ENCODE results near the gene BET1L.
"Not testable (repeated sequence)": the region's sequence is repeated elsewhere in the genome, so short reads cannot be mapped to it uniquely, and the experiment has no call there.

The BET1L gene

GRCh38 chr11:200224-201003, 6.8 kb downstream of the BET1L start:
- Mint-ChIP-seq H3K9me3 (no peaks in the 10 kb centered on the region), H3K27me3 (no peaks in the 10 kb centered on the region), H3K4me1 (peaks cover 43% of the 10 kb centered on the region), H3K36me3 (peaks cover 24% of the 10 kb centered on the region), H3K27ac (peak overlapping the region; percentile 7), H3K4me3 (no peak overlapping the region)
- no peak for DNase-seq
- CTCF ChIA-PET, result interaction anchor here (1.3 kb wide), 1 partner anchor 50 kb away, joined by 3 read pairs; no protein-coding TSS in a partner anchor

- CTCF ChIA-PET, result interaction anchor here (0.7 to 1.3 kb wide), 2 partner anchors 51 to 250 kb away, joined by 3 read pairs; no protein-coding TSS in a partner anchor
- H3K27me3 Mint-ChIP-seq, result no peaks in the 10 kb centered on the region
- H3K27ac Mint-ChIP-seq, result no peak overlapping the region
Observed at GRCh38 chr11:199782-200181, 7.4 kb downstream of the BET1L start.

GRCh38 chr11:199004-199581, 8.1 kb downstream of the BET1L start:
- Mint-ChIP-seq H3K4me1 (peaks cover 33% of the 10 kb centered on the region), H3K27me3 (no peaks in the 10 kb centered on the region), H3K9me3 (no peaks in the 10 kb centered on the region), H3K36me3 (peaks cover 17% of the 10 kb centered on the region), H3K4me3 (no peak overlapping the region), H3K27ac (no peak overlapping the region)
- no peak for DNase-seq
- CTCF ChIA-PET, result interaction anchor here (0.7 to 1.3 kb wide), 2 partner anchors 52 to 250 kb away, joined by 3 read pairs; no protein-coding TSS in a partner anchor

More at GRCh38 chr11:199782-200181, 7.4 kb downstream of the BET1L start:
- H3K36me3 Mint-ChIP-seq, result peaks cover 22% of the 10 kb centered on the region
- peaks cover 39% of the 10 kb centered on the region for H3K4me1 Mint-ChIP-seq
- peak; percentile 21 for DNase-seq
- H3K9me3 Mint-ChIP-seq, result no peaks in the 10 kb centered on the region
- no peak overlapping the region for H3K4me3 Mint-ChIP-seq

- Mint-ChIP-seq H3K27me3 (peaks cover 4% of the 10 kb centered on the region), H3K9me3 (no peaks in the 10 kb centered on the region), H3K4me1 (peaks cover 26% of the 10 kb centered on the region), H3K27ac (no peak overlapping the region), H3K4me3 (no peak overlapping the region), H3K36me3 (peaks cover 10% of the 10 kb centered on the region)
- CTCF ChIA-PET, result no interaction called here
- DNase-seq, result peak; percentile 18
Observed at GRCh38 chr11:198236-198806, 8.9 kb downstream of the BET1L start.

GRCh38 chr11:197741-198235, 9.4 kb downstream of the BET1L start:
- peaks cover 5% of the 10 kb centered on the region for H3K36me3 Mint-ChIP-seq
- no peak for DNase-seq
- H3K9me3 Mint-ChIP-seq, result no peaks in the 10 kb centered on the region
- H3K27ac Mint-ChIP-seq, result peak overlapping the region; percentile 3
- CTCF ChIA-PET, result no interaction called here
- peaks cover 4% of the 10 kb centered on the region for H3K27me3 Mint-ChIP-seq
- peaks cover 21% of the 10 kb centered on the region for H3K4me1 Mint-ChIP-seq
- H3K4me3 Mint-ChIP-seq, result no peak overlapping the region

GRCh38 chr11:196786-197731, 10.1 kb downstream of the BET1L start:
- Mint-ChIP-seq H3K4me1 (peaks cover 16% of the 10 kb centered on the region), H3K9me3 (no peaks in the 10 kb centered on the region), H3K27me3 (peaks cover 4% of the 10 kb centered on the region), H3K4me3 (no peak overlapping the region), H3K27ac (no peak overlapping the region), H3K36me3 (peaks cover 3% of the 10 kb centered on the region)
- no peak for DNase-seq
- CTCF ChIA-PET, result no interaction called here

- H3K27me3 Mint-ChIP-seq, H3K4me3 Mint-ChIP-seq, H3K9me3 Mint-ChIP-seq, CTCF ChIA-PET, DNase-seq, H3K27ac Mint-ChIP-seq, H3K36me3 Mint-ChIP-seq: not testable (repeated sequence)
- H3K4me1 Mint-ChIP-seq, result peaks cover 13% of the 10 kb centered on the region
Observed at GRCh38 chr11:193481-193880, 13.7 kb downstream of the BET1L start.

- CTCF ChIA-PET, DNase-seq, H3K27ac Mint-ChIP-seq, H3K9me3 Mint-ChIP-seq, H3K27me3 Mint-ChIP-seq, H3K4me3 Mint-ChIP-seq, H3K36me3 Mint-ChIP-seq: not testable (repeated sequence)
- H3K4me1 Mint-ChIP-seq, result peaks cover 13% of the 10 kb centered on the region
Observed at GRCh38 chr11:192674-193128, 14.5 kb downstream of the BET1L start, which contains the start of gene SCGB1C1. Gene SCGB1C1 (plus strand): TSS chr11:193078. CDS start chr11:193100, 22 bp downstream.

- peak; percentile 52 for DNase-seq
- H3K27me3 Mint-ChIP-seq, H3K9me3 Mint-ChIP-seq, H3K36me3 Mint-ChIP-seq, H3K4me3 Mint-ChIP-seq, CTCF ChIA-PET: not testable (repeated sequence)
- Mint-ChIP-seq H3K27ac (peak overlapping the region; percentile 83), H3K4me1 (peaks cover 13% of the 10 kb centered on the region)
Observed at GRCh38 chr11:191490-192478, 15.4 kb downstream of the BET1L start.

- CTCF ChIA-PET, H3K9me3 Mint-ChIP-seq, H3K36me3 Mint-ChIP-seq, H3K4me3 Mint-ChIP-seq, H3K27me3 Mint-ChIP-seq, H3K27ac Mint-ChIP-seq, DNase-seq: not testable (repeated sequence)
- peaks cover 13% of the 10 kb centered on the region for H3K4me1 Mint-ChIP-seq
Observed at GRCh38 chr11:190546-190945, 16.7 kb downstream of the BET1L start.

- peaks cover 13% of the 10 kb centered on the region for H3K4me1 Mint-ChIP-seq
- H3K4me3 Mint-ChIP-seq, H3K36me3 Mint-ChIP-seq, H3K27me3 Mint-ChIP-seq, CTCF ChIA-PET, H3K27ac Mint-ChIP-seq, H3K9me3 Mint-ChIP-seq: not testable (repeated sequence)
- peak; percentile 73 for DNase-seq
Observed at GRCh38 chr11:189843-190311, 17.3 kb downstream of the BET1L start.

GRCh38 chr11:189200-189783, 17.9 kb downstream of the BET1L start:
- H3K27ac Mint-ChIP-seq, H3K36me3 Mint-ChIP-seq, CTCF ChIA-PET, H3K9me3 Mint-ChIP-seq, H3K27me3 Mint-ChIP-seq, H3K4me3 Mint-ChIP-seq: not testable (repeated sequence)
- DNase-seq, result peak; percentile 22
- peaks cover 13% of the 10 kb centered on the region for H3K4me1 Mint-ChIP-seq
